GM19025 (cell line): ENCODE results near the gene CYP26A1.
"Not testable (repeated sequence)": the region's sequence is repeated elsewhere in the genome, so short reads cannot be mapped to it uniquely, and the experiment has no call there.

Source experiments
- ATAC-seq: cut with Tn5 transposase; IDR thresholded peaks from one replicate; pipeline ENCODE4 v1.9.1; 2021; ENCODE audit warnings: mild to moderate bottlenecking, low read depth, moderate library complexity; ENCODE audit not compliant: unreplicated experiment

Gene CYP26A1

GRCh38 chr10:93079663-93080349 lies 6.1 kb downstream of the CYP26A1 start:
- ATAC-seq, result no peak

- no peak for ATAC-seq
These were observed 6.8 kb downstream of the CYP26A1 start for GRCh38 chr10:93080350-93081046.

- no peak for ATAC-seq
These were observed 7.6 kb downstream of the CYP26A1 start for GRCh38 chr10:93081318-93081717.

DNA sequence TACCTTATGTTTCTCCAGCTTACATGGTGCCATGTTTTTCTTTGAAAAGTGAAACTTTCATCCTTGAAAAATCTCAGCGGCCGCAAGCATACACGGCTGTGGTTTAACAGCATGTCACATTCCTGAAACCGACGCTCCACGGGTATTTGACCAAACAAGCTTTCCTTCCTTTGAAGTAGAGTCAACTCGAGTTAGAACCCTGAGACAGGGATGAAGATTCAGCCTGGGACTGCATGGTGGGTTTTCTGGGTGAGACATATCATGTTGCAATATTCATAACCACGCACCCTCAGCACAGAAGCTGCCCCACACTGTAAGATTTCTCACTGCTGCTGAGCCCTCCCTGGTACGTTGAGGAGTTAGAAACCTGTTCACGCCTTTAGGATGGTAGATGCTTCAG lies 8.1 kb downstream of the CYP26A1 start:
- ATAC-seq, result no peak

- ATAC-seq, result no peak
These were observed 10.2 kb downstream of the CYP26A1 start for GRCh38 chr10:93083743-93084539.

- ATAC-seq, result no peak
These were observed 11.7 kb downstream of the CYP26A1 start for GRCh38 chr10:93085272-93085859.

DNA sequence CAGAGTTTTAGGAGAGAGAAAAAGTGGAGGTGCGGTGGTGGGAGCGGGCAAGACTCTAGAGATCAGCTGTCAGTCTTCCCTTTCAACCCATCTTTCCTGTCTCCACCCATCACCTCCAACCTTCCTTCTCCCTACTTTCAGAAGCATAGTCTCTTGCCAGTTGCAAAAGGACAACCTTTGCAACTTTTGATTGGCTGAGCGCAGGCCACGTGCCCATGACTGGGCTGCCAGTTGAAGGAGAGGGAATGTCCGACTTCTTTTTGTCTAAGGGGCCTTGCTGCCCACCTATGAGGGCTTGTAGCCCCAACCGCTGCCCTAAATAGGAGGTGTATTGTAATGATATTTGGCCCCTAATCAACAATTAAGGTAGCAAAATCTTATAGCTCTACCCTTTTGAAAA lies 12.6 kb downstream of the CYP26A1 start:
- no peak for ATAC-seq

DNA sequence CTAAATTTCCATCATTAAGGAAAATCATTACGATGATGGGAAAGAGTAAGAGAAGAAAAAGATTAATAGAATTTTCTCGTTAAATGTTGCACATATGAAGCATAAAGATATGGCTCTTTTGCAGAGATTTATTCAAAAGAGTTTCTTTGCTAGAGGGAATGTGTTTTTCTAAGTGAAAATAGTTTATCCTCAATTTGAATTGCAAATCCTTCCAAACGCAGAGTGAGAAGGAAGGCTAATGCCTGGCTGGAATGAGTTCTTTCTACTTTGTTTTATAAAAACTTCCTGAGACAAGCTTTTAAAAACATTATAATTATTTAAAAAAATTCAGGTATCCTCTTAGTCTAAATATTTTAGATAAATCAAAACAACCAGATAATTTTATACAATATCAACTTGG lies 14.2 kb downstream of the CYP26A1 start:
- no peak for ATAC-seq

GRCh38 chr10:93088466-93088865 lies 14.8 kb downstream of the CYP26A1 start:
- ATAC-seq, result no peak

- ATAC-seq, result no peak
These were observed 16.9 kb downstream of the CYP26A1 start for GRCh38 chr10:93090619-93091018.

DNA sequence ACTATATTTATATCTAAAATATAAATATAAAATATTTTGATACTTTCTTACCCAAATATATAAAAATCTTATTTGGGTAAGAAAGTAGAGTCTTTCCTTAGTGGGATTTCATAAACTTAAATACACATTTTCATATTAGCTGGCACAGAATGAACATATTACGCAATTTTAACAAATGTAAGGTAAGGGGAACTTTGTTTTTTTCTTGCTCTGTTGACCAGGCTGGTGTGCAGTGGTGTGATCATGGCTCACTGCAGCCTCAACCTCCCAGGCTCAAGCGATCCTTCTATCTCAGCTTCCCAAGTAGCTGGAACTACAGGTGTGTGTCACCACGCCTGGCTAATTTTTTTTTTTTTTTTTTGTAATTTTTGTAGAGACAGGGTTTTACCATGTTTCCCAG lies 18.3 kb downstream of the CYP26A1 start:
- no peak for ATAC-seq

GRCh38 chr10:93095225-93095624 lies 21.5 kb downstream of the CYP26A1 start:
- ATAC-seq, result no peak

DNA sequence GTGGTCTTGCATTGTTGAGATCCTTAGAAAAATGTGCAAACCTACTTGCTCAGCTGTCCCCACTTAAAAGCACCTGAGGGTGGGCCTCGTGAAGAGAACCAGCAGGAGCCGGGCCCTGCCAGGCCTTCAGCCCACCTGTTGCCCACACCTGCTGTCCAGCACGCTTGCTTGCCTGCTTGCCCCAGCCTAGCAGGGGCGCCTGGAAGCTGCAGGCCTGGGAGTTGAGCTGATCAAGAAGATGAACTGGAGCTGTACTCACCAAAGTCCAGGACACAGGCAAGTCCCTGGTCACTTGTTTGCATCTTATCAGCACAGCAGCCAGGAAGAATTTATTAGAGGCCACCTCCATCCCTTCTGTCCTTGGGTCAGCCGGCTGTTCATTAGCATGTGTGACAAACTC lies 23.2 kb downstream of the CYP26A1 start:
- no peak for ATAC-seq

DNA sequence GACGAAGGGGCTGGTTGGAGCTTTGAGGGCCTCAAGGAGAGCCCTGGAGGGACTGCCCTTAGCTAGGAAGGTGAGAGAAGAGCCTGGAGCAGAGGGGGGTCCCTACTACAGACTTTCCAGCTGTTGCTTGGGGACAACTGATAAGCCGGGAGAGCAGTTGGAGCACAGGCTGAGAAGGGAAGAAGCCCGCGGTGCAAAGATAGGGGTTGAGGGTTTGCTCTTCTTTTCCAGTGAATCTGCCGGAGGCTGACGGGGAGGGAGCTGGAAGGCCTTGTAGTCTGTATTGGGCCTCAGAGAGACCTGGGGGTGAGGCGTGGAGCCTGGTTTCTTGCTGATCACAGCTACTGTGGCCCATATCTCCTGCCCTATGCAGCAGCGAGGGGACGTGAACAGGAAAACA lies 23.7 kb downstream of the CYP26A1 start:
- ATAC-seq, result no peak

DNA sequence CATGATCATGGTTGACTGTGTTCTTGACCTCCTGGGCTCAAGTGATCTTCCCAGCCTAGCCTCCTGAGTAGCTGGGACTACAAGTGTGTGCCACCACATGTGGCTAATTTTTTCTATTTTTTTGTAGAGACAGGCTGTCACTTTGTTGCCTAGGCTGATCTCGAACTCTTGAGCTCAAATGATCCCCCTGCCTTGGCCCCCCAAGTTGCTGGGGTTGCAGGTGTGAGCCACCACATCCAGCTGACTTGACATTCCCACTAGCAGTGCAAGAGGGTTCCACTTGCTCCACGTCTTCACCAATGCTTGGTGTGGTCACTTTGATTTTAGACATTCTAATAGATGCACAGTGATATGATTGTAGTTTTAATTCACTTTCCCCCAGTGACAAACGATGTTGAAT lies 25.1 kb downstream of the CYP26A1 start:
- no peak for ATAC-seq

DNA sequence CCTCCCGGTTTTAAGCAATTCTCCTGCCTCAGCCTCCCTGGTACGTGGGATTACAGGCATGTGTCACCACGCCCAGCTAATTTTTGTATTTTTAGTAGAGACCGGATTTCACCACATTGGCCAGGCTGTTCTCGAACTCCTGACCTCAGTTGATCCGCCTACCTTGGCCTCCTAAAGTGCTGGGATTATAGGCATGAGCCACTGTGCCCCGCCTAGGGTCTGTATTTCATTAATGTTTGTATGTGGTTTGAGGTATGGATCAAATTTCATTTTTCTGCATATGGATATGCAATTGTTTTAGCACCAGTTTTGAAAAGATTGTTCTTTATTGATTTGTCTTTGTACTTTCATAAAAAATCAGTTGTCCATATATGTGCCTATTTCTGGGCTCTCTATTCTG lies 26.0 kb downstream of the CYP26A1 start:
- ATAC-seq, result no peak

GRCh38 chr10:93101148-93101547 lies 27.5 kb downstream of the CYP26A1 start:
- ATAC-seq, result not testable (repeated sequence)

DNA sequence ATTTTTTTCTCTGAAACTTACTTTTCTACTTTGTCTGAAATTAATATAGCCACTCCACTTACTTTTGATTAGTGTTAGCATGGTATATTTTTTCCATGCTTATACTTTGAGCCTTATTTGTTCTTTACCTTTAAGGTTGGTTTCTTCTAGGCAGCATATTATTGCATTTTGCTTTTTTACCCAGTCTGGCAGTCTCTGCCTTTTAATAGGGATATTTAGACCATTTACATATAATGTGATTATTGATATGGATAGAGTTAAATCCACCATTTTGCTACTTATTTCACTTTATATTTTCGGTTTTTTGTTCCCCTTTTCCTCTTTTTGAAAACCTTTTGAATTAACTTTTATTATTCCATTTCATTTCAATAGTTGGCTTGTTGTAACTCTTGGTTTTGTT lies 30.3 kb downstream of the CYP26A1 start:
- ATAC-seq, result no peak

DNA sequence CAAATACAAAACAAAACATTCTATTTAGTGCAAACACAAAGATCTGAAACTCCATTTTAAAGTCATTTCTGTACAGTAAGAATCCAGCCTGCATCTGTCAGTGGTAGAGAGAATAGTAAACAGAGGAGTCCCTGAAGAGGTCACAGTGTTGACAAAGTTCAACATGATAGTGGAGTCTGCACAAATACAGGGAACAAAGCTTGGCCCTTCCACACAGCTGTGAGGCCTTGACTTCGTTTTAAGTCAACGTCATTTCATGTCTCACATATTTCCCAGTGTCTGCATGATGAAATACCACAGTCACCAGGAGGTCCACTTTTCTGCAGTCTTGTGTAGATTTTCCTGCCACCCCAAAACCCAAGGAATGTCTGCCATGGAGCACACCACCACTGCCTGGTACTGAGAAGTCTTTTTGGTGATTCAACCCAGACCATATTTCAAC lies 33.0 kb downstream of the CYP26A1 start:
- ATAC-seq, result no peak

DNA sequence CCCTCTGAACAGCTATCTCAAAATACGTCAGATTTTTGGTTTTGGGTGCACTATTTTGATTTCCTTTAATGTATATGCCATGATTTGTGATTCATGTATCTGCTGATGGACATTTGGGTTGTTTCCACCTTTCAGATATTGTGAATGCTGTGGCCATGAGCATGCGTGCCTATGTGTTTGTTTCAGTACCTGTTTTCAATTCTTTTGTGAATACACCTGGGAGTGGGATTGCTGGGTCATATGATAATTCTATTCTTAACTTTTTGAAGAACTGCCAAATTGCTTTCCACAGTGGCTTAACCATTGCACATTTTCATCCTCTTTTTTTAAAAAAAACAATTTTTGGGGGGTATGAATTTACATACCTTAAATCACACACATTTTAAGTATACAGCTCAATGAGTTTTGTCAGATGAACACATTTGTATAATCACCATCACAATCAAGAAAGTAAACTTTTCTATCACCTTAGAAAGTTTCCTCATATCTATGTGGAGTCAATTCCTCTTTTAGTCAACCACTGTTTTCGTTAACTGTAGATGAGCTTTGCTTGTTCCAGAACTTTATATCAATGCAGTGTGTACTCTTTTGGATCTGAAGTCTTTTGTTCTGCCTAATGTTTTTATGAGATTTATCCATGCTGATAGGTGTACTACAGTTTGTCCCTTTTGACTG lies 36.9 kb downstream of the CYP26A1 start:
- ATAC-seq, result no peak

- ATAC-seq, result no peak
These were observed 39.3 kb downstream of the CYP26A1 start for GRCh38 chr10:93113042-93113441.
